ENCODE data around the gene OR10H5.

GRCh38 chr19:15790096-15790495 is 2.6 kb downstream of the OR10H5 start:
- TF ChIP-seq CTCF (conservative IDR thresholded peaks at IDR 0.05; ENCODE audit: low read depth in 2 of 2) (no peak), REST (IDR thresholded peaks at IDR 0.05; ENCODE audit: unreplicated experiment) (no peak), EZH2 (IDR thresholded peaks at IDR 0.05; ENCODE audit: low read depth, unreplicated experiment) (no peak), ZNF114 (CRISPR knock-in tag; IDR thresholded peaks at IDR 0.05) (no peak), NANOG (IDR thresholded peaks at IDR 0.05; ENCODE audit: borderline replicate concordance) (no peak), POLR2AphosphoS5 (IDR thresholded peaks at IDR 0.05; ENCODE audit: low read depth) (no peak), STAT1 (IDR thresholded peaks at IDR 0.05; ENCODE audit: unreplicated experiment) (no peak), EZH2phosphoT487 (IDR thresholded peaks at IDR 0.05; ENCODE audit: unreplicated experiment) (no peak), CREB1 (CRISPR knock-in tag; IDR thresholded peaks at IDR 0.05; ENCODE audit: low read depth) (no peak), JUNB (IDR thresholded peaks at IDR 0.05; ENCODE audit: unreplicated experiment) (no peak), ETS1 (IDR thresholded peaks at IDR 0.05) (no peak)

Measured in GM23338 (cell line).